Skeletal muscle tissue (tissue), 4 donors: ENCODE measurements around the gene ZNF292. TPM values are rescaled to one million over a fixed set of nuclear protein-coding genes. Genes with fewer than 3 reads are reported as not detected.

Experiments
- H3K27ac ChIP-seq: one replicate; pipeline ENCODE4 v1.7.0; 2013; ENCODE audit warnings: mild to moderate bottlenecking, low read depth, low read length, inconsistent platforms
- H3K27me3 ChIP-seq, 3 donors: one replicate each; pipeline ENCODE4 v1.7.0; 2013; ENCODE audit warnings: low read length in 3 of 3; ENCODE audit not compliant: control insufficient read depth in 3 of 3, insufficient read depth in 3 of 3
- H3K36me3 ChIP-seq, 3 donors: one replicate each; pipeline ENCODE4 v1.7.0; 2013; ENCODE audit warnings: low read length in 3 of 3; ENCODE audit not compliant: control insufficient read depth in 3 of 3, insufficient read depth in 3 of 3
- H3K4me1 ChIP-seq, 3 donors: one replicate each; pipeline ENCODE4 v1.7.0; 2013; ENCODE audit warnings: low read length in 3 of 3, mild to moderate bottlenecking in 3 of 3; ENCODE audit not compliant: control insufficient read depth in 3 of 3, insufficient read depth in 3 of 3
- H3K4me3 ChIP-seq, 3 donors: one replicate each; pipeline ENCODE4 v1.7.0; 2013; ENCODE audit warnings: low read length in 3 of 3
- H3K9ac ChIP-seq, 3 donors: one replicate each; pipeline ENCODE4 v1.7.0; 2013; ENCODE audit warnings: low read length in 3 of 3, mild to moderate bottlenecking in 3 of 3, moderate library complexity in 2 of 3, low read depth in 1 of 3
- H3K9me3 ChIP-seq, 3 donors: one replicate each; pipeline ENCODE4 v1.7.0; 2013; ENCODE audit warnings: low read length in 3 of 3; ENCODE audit not compliant: control insufficient read depth in 3 of 3
- total RNA-seq: library from RNA; depleted of rRNA; stranded (reverse); fragments of >200 nt; gene quantifications from one replicate; pipeline ENCODE4 v1.2.3, GENCODE V29; 2014
- donor health status: Osteomylitis.

ZNF292 gene
- total RNA-seq, 1 donor from 2014 or later, result 38.6 TPM

DNA sequence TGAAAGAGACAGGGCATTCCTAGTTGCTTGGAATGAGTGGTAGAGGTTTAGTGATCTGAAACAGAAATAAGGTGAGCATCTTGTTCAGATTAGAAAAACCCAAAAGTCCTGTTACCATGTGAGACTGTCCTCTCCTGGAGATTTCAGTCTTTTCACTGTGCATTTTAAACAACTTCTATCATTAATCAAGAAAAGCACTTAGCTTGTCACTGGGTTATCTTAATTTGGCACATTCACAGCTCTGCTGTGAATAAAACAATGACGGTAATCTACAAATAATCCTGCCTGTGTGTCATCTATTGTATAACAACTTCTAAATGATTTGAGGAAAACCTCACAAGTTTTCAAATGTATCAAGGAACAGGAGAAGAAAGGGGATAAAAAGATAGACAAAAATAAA is 157.5 kb downstream of the ZNF292 start:
- Histone ChIP-seq H3K4me1 (no peaks in the 10 kb centered on the region), H3K27ac (no peak overlapping the region), H3K4me3 (no peak overlapping the region), H3K9me3 (no peaks in the 10 kb centered on the region), H3K27me3 (no peaks in the 10 kb centered on the region), H3K36me3 (no peaks in the 10 kb centered on the region), H3K9ac (no peak overlapping the region)

Other genes starting within 250 kb of the ZNF292 start
- gene HTR1E, start 218.0 kb upstream of the ZNF292 start, total RNA-seq, result not detected
- gene CGA, start 60.5 kb upstream of the ZNF292 start, total RNA-seq, result not detected
- 15.1 TPM for gene SMIM8, start 167.0 kb downstream of the ZNF292 start, total RNA-seq
- not detected for gene GJB7, start 173.7 kb downstream of the ZNF292 start, total RNA-seq
- gene C6orf163, start 189.2 kb downstream of the ZNF292 start, total RNA-seq, result 4.2 TPM